Heart left ventricle (tissue), 13 donors: ENCODE measurements around the gene INPP4A.

Source experiments
- POLR2A ChIP-seq, 2 donors: fragments of 450-650 bp; IDR thresholded peaks; one replicate each; pipeline ENCODE4 v1.6.1; 2017; ENCODE audit warnings: antibody characterized with exemption in 2 of 2, mild to moderate bottlenecking in 2 of 2, moderate library complexity in 2 of 2
- TF ChIP-seq, protein P1 (sequence below), 12 donors: fragments of 200-600 bp; sonication (generic) in 4 of 12; IDR thresholded peaks; one replicate each; pipeline versions ENCODE4 v1.5.0 to v1.8.0; 2018 to 2022; ENCODE audit warnings: antibody characterized with exemption in 12 of 12, mild to moderate bottlenecking in 5 of 12
- donor health status: ischemic (EF 13 %, LVEDD 7.1; RV severe dilation, severe dysfunction).
- donor health status: DM: no; HTN: yes; CAD: no.
- donor health status: DM: no; HTN: no; CAD: no.
- donor health status: ischemic (EF 25% LVEDD 6.9; RV normal size, moderate dysfunction).
- donor health status: ischemic (EF 25% LVEDD 5.7; RV mildly dilated, moderate dysfunction).
- donor health status: ischemic (EF 35%, LVEDD 5.7; RV mildly dilated, moderate dysfunction).
- donor health status: nonischemic (EF 11% LVEDD 7.7; RV severe dilation, severe dysfunction).
- donor health status: DM: yes; HTN: yes; CAD: no.
- donor health status: PGD.
- donor health status: ischemic (EF 29% LVEDD 5.4; RV normal size, mild dysfunction).
- donor health status: nonischemic (EF 23%, LVEDD 6.1; RV moderate dilation, normal function).

DNA sequence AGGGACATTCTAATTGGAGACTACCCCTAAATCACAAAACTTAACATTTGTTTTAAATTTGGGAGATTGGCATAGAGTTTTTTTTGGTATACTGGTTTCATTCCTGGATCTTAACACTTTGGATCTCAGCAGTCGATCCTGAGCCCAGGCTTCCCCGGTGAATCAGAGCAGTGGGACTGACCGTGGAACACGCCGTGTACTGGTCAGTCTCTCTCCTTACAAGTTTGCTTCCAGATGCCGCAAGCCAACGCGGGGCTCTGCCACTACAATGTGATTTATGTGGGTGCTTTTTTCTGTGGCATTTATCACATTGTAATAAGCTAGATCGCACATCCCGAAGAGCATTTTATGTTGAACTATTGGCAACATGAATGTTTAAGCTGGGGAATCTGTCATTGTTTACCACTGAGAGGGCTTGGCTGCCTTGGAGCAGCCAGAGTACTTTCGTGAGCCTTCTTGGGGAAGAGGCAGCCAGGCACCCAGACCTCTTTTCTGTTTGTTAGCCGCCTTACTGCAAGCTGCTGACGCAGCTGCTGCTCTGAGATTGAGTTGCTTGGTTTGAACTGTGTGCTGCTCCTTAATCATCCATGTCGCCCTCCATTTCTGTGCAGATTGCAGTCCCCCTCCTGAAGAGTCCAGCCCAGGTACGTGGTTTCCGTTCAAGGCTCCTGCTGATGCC is 114.3 kb downstream of the INPP4A start:
- no peak for TF ChIP-seq POLR2A (IDR thresholded peaks at IDR 0.05)
- TF ChIP-seq, protein P1, sequence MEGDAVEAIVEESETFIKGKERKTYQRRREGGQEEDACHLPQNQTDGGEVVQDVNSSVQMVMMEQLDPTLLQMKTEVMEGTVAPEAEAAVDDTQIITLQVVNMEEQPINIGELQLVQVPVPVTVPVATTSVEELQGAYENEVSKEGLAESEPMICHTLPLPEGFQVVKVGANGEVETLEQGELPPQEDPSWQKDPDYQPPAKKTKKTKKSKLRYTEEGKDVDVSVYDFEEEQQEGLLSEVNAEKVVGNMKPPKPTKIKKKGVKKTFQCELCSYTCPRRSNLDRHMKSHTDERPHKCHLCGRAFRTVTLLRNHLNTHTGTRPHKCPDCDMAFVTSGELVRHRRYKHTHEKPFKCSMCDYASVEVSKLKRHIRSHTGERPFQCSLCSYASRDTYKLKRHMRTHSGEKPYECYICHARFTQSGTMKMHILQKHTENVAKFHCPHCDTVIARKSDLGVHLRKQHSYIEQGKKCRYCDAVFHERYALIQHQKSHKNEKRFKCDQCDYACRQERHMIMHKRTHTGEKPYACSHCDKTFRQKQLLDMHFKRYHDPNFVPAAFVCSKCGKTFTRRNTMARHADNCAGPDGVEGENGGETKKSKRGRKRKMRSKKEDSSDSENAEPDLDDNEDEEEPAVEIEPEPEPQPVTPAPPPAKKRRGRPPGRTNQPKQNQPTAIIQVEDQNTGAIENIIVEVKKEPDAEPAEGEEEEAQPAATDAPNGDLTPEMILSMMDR (IDR thresholded peaks at IDR 0.05) = no peak
